HPDE6-E6E7 (cell line): Measurements from ENCODE around the gene PARD3.
"Not testable (repeated sequence)": the region's sequence is repeated elsewhere in the genome, so short reads cannot be mapped to it uniquely, and the experiment has no call there.

Experiments
- DNase-seq: peaks from one replicate; pipeline ENCODE4 v3.0.0; 2011; ENCODE audit warnings: missing footprints; ENCODE audit errors: extremely low spot score

PARD3 gene

DNA sequence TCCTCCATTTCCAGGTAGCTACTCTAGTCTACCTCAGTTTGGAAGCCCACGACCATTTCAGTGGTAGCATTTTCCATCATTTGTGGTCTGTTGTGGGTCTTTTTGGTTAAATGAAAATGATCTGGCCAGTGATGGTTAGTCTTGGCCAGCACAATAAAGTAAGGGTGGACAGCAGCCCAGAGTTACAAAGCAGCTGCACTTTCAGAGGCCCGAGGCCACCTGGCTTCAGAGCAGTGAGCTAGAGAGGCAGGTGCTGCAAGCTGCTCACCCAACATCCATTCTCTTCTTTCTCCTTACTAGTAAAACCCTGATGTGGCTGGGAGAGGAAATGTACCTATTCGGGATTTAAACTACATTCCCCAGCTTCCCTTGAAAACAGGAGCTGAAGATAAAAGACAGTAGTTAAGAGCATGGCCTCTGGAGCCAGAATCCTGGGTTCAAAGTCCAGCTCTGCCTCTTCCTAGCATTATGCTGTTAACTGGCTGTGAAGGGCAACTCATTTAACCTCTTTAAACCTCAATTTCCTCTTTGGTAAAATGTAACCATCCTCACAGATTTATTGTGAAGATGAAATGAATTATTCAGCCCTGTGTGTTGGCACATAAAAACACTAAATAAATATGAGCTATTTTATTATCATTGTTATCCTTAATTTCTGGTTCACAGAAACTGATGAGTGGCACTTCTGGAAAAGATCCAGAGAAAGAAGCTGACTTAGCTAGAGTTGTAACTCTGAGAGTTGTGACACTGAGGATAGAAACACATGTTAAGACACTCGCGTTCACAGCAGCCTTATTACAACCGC is 517.4 kb downstream of the PARD3 start:
- no peak for DNase-seq

DNA sequence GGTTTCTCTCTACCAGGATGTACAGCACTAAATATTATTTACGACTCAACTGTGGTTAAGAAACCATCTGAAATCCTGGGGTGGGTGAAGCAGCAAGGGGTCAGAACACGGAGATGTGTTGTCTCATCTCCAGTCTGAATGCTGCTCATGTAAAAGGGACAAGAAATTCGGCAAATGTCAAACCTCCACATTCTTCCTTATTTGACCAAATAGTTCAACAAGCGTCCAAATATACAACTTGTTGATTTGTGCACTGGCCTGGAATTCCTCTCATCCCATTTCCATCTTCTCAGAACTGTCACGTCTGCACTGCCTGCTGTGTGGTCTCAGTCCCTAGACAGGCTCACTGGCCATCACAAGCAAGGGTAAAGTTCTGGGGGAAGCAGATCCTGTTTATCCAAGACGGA is 520.0 kb downstream of the PARD3 start:
- no peak for DNase-seq

DNA sequence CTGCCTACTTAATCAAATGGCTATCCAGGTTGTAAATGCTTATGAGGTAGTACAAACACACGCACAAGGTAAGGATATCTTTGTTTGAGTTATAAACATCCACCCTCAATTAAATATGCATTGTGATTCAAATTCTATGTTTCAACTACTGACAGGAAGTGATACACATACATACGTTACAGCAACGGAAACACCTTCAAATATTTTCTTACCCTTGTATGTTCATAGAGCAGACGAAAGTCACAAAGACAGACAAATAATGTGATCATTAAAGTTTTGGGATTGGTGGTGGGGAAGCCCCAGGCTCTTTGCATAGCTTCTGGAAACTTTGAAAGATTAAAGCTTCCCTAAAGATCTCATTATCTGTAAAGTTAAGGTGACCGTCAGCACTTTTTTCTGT is 521.0 kb downstream of the PARD3 start:
- DNase-seq, result no peak

DNA sequence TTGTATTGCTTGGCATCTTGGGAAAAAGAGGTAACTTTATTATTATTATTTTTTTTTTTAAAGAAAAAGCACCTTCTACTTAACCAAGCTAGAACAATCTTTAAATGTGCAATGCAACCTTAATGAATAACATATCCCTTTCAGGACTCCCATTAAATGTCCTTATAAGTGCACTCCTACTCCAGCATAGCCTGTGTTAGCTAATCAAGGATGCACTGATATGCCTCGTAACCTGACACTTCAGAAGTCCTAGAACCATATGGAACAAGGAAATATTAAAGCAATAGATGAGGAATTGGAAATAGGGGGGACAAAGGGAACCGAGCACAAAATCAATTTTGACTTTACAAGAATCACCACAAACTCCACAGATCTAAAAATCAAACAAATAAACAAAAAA is 522.4 kb downstream of the PARD3 start:
- no peak for DNase-seq

DNA sequence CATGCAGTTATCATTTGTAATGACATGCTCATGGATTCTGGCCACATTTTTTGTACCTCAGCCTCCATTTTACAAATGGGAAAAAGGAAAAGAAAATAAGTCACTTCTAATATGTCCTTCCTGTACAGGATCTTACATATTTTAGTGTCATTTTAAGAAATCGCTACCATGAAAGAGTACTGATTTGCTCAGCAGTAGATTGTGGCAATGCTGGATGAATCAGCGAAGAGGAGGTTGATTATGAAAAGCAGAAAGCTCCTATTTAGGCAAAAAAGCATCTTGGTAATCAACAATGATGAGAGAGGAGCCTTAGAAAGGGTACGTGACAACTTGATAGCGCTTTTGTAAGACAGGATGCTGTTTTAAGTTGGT is 522.9 kb downstream of the PARD3 start:
- no peak for DNase-seq

DNA sequence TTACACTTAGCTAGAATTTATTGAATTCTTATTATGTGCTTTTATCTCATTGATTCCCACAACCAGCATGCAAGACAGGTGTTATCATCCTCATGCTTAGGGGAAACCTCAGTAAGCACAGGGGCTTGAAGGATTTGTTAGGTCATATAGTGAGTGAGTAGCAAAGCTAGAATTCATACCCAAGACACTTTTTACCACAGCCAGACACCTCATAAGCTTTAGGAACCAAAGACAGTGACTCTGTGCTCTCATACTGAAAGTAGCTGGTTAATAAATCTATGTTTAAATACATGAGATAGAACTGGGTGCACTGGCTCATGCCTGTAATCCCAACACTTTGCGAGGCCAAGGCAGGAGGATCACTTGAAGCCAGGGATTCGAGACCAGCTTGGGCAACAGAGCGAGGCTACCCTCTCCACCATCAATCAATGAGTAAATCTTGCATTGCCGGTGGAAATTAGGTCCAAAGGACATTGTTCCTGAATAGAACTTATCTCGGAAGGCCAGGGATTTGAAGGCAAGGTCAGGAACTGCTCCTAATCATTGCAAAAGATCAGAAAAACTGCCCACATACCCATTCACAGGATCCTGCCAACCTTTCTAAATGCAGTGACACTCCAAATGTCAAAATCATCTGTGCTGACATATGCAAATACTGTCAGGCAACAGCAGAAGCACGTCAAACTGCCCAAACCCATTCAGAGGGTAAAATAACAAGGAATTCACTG is 523.5 kb downstream of the PARD3 start:
- no peak for DNase-seq

DNA sequence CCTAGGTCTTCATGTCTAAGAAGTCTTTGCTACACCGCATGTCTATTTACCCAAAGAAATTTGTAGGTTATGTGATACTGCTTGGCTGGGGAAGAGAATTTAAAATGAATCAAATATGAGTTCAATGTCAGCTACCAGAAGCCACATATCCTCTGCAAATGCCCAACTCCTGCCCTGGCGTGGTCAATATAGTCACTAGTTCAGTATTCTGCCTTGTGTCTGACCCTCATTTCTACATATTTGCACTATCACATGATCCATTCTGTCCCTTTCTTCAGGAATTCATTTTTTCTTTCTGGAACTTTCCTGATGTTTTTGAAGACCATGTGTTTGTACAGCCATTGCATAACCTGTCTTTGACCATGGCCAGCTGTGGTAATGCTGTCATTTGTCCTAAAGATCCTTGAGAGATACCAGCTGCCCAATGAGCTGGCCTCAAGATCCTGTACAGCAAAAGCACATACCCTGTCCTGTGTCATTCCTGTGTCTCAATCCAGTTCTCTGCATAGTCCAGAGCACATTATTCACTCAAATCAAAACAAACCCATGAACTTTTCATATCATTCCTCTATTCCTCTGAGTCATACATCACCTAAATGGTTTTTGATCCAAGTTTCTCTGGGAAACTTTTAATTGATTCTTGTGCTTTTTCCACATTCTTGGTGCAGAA is 524.5 kb downstream of the PARD3 start:
- no peak for DNase-seq

DNA sequence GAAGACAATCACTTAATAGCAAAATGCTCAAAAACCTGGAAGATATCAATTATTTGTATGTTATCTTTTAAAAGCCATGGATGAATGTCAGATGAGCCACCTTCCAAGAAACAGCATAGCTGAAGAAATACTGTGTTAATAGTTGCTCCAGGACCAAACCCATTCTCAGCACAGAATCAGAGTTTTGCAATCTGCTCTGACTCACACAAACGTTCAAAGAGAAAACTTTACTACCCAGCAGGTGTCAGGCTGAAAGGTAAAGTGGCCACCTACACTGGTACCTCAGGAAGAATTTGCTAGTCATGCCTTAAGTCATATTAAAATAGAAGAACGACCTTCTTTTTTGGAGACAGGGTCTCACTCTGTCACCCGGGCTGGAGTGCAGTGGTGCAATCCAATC is 526.5 kb downstream of the PARD3 start:
- no peak for DNase-seq

DNA sequence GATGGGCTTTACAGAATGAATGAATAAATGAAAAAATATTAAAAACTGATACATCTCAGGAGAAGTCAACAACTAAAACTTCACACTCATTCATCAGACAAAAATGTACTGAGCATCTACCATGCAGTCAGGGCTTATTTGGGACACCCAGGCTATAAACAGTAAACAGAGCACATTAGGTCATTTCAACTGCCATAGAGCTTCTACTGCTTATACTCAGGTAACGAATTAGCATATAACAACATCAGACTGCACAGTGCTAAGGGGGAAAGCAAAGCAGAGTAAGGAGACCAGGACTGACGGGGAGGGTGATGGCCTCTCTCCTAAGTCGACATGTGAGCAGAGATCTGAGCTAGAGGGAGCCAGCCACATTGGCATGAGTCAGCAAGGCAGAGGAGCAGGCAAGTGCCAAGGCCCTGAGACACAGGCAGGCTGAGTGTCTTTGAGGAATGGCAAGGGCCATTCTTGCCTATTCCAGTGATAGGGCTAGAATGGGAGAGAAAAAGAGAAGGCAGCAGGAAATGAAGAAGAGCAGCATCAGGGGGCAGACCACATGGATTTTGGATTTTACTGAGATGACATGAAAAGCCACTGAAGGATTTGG is 528.9 kb downstream of the PARD3 start:
- no peak for DNase-seq

- no peak for DNase-seq
Observed at GRCh38 chr10:34281661-34282582, 533.2 kb downstream of the PARD3 start.

- DNase-seq, result peak; percentile 26
Observed at GRCh38 chr10:34280599-34281374, 534.3 kb downstream of the PARD3 start.

DNA sequence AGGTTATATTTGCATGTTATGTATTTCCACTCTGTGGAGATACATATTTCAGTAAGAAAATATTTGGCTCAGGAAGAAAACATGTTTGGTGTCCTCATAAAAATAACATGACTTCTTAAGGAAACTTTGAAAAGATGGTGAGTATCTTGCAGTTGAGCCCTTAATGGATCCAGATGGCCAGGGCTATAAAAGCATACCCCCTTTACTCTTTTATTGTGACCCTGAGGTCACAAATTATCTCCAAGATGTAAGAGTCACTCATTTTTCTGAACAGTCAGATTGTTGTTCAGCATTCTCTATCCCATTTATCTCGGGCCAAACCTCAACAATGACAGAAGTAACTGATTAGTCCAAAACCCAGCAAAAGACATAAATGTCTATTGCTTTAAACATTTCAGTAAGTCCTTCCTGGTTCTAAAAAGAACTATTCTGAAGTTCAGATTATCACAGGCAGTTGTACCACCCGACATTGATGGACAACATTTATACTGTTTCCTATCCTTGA is 539.4 kb downstream of the PARD3 start:
- no peak for DNase-seq

- DNase-seq, result no peak
Observed at GRCh38 chr10:34274906-34275305, 540.2 kb downstream of the PARD3 start.

GRCh38 chr10:34273340-34273739 is 541.8 kb downstream of the PARD3 start:
- no peak for DNase-seq

- no peak for DNase-seq
Observed at GRCh38 chr10:34272316-34272715, 542.8 kb downstream of the PARD3 start.

GRCh38 chr10:34268410-34268809 is 546.7 kb downstream of the PARD3 start:
- DNase-seq, result not testable (repeated sequence)

DNA sequence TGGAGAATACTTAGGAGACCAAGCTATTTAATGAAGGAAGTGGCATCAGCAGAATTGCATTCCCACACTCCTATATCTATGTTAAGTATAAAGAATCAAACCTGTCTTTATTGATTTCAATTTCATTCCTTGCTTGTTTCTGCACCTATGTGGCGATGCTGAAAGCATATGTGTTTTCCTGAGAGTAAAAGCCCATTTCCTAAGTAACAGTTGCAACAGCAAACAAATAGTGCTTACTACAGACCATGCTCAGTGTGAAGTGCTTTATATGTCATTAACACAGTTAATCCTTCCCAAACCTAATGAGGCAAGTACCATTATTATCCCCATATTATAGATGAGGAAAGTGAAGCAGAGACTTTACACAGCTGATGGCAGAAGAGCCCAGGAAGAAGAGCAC is 552.1 kb downstream of the PARD3 start:
- no peak for DNase-seq

- DNase-seq, result no peak
Observed at GRCh38 chr10:34260904-34261303, 554.2 kb downstream of the PARD3 start.

- no peak for DNase-seq
Observed at GRCh38 chr10:34256216-34256615, 558.9 kb downstream of the PARD3 start.

DNA sequence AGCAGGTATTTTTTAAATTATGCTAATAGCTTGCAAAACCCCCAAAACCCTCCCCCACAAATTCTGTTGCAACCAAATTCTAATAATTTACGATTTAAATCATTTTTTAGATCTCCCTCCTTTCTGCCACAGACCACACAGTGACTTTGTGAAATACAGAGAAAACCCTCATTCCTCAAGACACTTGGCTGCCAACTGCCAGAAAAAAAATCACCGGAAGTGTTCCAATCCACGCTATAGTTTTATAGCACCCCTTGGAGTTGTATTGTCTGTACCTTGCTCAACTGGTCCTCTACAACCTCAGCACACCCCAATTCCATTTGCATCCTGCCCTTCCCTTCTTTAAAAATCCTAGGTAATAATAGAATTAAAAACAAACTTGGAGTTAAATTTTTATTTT is 560.1 kb downstream of the PARD3 start:
- DNase-seq, result no peak
